ENCODE measurements around the gene CHST11.
A peak's percentile ranks its signal among the peaks of the same experiment; 100 is the strongest.

CHST11 gene

DNA sequence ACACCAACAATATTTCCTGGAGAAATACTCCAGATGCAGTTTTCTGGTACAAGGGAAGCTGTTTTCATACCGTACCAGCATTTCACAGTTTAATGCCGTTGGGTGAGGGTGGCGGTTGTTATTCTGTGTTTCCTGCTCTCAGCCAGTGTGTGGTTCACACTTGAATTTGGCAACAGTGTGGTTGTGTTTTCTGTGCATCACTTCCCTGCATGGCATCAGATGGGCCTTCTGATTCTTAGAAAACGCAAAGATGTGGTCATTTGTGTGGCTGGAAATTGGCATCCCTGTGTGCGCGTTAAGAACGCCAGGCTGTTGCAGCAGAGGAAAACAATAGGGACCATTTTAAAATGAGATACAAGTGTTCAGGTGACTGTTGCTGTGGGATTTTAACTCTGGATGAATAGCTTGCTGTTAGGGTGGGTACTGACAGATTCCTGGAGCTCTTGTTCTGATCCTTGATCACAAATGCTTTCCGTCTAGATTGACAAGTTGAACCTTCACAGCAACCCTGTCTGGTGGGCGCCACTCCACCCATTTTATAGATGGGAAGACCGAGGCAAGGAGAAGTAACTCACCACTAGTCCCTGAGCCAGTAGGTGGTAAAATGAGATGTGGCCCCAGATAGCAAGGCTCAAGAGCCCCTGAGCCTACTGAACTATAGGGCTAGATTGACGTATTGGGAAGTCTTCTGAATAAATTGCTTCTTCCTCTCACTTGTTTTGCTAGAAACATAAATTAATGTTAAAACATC lies 231.2 kb downstream of the CHST11 start:
- no peak for DNase-seq

DNA sequence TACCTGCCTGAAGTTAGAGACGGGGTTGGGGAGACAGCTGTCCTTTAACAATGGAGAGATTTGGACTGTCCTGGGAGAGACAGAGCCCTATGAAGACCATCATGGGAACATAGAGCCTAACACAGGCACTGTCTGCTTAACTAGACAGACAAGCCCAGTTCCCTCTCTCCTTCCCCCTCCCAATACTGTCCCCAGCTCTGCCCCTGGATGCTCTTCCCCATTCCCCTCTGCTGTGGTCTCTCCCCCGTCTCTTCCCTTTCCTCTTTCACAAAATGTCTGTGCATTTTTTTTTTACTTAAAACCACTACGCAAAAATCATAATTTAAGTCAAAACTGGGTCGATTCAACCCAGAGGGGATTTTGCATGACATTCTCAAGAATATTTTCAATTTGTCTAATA lies 232.9 kb downstream of the CHST11 start:
- no peak for DNase-seq

DNA sequence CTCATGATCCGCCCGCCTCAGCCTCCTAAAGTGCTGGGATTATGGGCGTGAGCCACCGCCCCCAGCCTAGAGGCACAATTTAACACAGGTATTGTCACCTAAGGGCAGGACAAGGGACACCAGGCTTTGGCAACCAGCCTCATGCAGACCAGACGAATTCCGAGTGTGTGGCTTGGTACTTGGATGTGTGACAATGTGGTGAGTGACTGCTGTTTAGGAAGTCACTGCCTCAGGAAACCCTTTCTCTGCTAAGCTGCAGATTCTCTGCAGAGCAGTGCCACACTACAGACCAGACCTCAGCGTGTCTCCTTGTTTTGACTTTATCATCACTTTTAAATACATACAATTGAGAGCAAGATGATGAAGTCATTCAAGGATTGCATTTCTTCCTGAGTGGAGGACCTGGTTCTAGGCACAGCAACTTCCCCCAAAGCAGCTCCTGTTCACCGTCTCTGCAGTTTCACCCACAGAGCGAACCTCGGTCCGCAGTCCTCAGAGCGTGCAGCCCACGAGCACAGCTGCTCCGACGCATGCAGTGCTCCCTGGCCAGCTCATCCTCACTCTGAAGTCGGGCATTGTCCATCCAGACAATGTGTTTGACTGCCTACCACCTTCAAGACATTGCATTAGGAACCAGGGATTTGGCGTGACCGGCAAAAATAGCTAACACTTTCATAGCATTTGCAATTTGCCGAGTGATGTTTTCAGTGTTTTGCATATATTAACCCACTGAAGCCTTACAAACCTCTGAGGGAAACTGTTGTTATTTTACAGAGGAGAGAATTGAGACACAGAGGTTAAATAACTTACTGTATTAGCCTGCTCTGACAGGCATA lies 235.2 kb downstream of the CHST11 start:
- DNase-seq = no peak

DNA sequence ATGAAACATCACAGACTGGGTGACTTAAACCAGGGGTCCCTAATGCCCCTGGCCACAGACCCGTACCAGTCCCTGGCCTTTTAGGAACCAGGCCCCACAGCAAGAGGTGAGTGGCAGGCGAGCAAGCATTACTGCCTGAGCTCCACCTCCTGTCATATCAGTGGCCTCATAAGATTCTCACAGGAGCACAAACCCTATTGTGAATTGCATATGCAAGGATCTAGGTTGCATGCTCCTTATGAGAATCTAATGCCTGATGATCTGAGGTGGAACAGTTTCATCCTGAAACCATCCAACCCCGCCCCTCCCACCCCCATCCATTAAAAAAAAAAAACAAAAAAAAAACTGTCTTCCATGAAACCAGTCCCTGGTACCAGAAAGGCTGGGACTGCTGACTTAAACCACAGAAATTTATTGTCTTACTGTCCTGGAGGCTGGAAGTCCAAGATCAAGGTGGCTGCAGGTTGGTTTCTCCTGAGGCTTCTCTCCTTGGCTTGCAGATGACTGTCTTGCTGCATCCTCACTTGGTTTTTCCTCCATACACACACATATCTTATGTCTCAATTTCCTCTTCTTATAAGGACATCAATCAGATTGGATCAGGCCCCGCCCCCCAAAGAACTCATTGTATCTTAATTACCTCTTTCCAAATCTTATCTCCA lies 235.9 kb downstream of the CHST11 start:
- no peak for DNase-seq

DNA sequence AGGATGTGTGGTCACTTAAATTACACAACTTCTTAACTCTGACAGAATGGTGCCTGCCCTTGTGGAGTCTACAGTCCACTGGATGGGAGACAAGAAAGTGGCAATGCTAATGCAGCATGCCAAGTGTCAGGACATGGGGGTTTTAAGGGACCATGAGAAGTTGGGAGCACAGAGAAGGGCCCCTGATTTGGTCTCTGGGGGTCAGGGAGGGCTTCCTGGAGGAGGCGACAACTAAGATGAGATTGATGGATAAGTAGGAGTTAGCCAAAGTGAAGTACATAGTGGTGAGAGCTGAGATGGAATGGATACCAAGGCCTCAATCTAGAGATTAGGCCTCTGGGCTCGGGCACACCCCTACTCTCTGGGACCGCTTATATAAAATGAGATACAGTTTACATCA lies 236.7 kb downstream of the CHST11 start:
- DNase-seq = no peak

DNA sequence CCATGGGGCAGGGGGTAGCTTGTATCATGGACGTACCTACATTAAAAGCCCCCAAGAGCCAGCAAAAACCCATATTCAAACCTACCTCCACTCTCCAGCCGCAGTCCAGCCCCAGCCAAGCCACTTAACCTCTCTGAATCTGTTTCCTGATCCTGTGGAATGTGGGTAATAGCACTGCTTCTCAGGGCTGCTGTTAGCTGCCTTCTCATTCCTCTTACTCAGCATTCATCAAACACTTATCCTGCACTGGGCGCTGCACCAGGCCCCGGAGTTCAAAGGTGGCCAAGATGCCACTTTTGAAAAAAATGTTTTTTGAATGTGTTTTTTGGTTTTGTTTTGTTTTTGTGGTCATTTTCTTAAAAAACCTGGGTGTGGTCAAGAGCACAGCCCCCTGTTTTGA lies 237.4 kb downstream of the CHST11 start:
- DNase-seq = no peak

DNA sequence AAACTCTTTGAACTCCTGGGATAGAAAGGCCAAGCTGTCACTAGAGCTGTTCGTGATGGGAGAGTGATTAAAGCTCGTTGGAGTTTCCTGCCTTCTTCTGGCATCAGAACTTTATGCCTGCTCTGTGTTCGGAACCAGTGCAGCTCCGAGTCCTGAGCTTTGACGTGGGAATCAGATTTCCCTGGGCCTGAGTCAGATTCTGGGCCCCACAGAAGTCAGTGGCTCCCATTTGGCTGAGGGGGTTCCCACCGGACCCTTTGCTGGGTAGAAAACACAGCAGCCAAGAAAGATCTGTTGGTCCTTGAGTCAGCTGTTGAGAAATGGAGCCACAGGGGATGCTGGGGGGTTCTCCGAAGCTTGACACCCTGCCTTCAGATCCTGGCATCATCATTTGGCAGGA lies 238.0 kb downstream of the CHST11 start:
- no peak for DNase-seq

DNA sequence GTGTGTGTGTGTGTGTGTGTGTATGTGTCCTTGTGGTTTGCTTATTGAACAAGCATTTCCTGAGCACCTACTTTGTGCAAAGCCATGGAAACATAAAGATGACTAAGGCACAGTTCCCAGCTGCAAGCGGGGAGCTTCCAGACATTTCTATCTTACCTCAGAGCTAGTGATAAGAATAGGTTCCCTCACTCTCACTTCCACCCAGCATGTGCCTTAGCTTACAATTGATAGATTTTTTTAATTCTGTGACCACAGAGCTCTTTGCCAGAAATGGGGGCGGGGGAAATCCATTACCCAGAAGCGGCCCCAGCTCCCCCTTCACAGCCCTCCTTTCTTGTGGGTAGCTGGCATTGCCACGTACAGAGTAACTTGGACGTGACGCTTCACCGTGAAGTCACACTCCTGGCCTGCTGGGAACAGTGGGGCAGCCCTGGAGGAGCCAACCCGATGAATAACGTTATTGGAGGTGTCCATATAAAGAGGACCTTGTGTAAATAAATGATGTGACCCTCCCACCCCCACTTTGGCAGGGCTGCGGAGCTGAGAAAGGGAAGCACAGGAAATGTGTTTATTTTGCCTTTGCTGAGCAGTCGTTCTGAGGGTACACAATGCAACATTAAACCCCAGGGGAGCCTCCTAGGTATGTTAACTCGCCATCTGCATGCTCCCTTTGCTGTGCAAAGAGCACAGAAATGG lies 238.9 kb downstream of the CHST11 start:
- peak; percentile 82 for DNase-seq

DNA sequence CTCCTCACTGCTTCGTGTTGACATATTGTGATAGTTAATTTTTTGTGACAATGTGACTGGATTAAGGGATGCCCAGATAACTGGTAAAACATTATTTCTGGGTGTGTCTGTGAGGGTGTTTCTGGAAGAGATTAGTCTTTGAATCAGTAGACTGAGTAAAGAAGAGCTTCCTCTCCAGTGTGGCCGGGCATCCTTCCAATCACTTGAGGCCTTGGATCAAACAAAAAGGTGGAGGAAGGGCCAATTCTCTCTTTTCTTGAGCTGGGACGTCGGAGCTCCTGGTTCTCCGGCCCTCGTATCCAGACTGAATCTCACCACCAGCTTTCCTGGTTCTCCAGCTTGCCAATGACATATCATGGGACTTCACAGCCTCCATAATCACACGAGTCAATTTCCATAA lies 240.4 kb downstream of the CHST11 start:
- no peak for DNase-seq

DNA sequence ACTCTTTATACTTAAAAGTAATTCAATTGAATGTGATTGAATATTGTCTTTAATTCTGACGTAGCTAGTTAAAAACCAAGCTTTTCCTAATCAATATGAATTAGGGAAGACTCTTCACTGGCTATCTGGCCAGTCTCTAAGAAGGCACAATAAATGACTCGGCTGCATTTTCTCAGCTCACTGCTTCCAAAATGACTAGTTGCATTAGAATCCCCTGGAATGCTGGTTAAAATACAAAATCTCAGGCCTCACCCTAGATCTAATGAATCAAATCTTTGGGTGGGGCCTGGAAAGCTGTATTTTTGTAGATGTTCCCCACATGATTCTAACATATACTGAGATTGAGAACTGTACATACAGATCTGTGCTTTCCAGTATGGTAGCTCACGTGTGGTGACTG lies 242.1 kb downstream of the CHST11 start:
- DNase-seq = no peak

DNA sequence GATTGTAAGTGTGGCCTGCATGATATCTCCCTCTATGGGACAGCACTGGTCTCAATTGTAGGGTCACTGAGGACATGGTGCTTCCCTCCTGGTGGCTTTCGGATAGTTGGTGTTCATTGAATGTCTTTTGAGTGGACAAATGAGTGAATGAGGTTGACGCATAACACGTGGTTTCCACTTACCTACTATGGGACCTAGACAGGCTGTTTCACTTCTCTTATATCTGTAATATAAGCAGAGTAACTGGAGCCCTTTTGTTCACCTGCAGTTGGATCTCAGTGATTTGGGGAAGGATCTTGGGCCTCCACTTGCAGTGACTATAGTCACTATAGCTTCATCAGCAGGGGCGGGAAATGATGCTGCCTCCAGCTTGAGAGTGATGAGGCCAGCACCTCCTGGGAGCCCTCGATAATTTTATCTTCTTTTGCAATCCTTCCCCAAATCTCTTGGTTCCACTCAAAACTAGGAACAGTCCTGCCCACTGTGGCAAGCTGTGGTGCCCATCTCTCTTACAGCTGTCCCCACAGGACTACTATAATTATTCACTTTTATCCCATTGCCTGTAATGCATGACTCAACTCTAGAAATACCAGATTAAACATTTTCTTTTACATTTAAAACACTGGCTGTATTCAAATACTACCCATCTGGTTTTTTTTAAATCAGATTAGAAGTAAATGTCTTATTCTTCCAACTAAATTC lies 242.9 kb downstream of the CHST11 start:
- DNase-seq = no peak

DNA sequence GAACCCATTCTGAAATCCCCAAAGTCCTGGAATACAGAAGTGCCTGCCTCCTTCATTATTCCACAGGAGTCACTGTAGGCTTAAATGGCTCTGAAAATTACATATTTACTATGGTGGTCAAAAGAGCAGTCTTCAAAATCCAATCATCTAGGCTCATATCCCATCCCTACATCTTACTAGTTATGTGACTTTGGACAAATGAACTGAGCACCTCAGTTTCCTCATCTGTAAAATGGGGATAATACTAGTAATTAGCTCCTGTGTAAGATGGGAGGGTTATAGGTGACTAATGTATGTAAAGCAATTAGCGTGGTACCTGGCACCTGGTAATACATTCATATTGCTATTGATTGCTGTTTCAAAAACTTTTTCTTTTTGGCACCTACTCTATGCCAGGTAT lies 243.6 kb downstream of the CHST11 start:
- no peak for DNase-seq

DNA sequence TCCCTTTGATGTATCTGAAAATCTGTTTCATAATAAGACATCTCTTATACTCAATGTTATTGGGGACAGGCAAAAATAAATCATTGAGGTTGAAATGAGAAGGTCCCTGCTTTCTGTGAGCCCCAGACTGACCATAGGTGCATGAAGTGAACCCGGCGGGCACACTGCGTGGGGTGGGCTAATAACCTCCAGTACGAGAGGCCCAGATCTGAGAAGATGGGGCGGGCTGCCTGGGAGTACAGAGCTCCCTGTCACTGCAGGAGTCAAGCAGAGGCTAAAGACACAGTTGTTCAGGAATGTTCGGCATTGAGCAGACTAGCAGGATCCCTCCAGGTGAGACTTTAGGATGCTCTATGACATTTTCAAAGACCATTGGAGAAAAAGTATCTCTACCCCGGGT lies 244.6 kb downstream of the CHST11 start:
- no peak for DNase-seq

DNA sequence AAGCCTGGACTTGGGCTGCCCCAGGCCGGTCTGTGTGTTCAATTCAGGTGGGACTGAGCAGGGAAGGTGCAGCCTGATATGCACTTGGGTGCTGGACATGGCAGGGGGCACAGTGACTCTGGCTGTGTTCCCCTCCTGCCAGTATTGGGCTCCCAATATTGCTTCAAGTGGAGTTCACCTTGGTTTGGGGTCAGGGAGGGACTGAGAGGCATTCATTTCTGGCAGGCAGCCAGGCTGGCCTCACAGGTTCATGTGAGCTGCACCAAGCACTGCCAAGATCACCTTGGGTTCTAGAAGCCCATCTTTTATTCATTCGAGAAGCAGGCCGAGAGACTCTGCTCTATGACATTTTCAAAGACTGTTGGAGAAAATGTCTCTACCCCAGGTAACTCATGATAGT lies 245.0 kb downstream of the CHST11 start:
- no peak for DNase-seq

DNA sequence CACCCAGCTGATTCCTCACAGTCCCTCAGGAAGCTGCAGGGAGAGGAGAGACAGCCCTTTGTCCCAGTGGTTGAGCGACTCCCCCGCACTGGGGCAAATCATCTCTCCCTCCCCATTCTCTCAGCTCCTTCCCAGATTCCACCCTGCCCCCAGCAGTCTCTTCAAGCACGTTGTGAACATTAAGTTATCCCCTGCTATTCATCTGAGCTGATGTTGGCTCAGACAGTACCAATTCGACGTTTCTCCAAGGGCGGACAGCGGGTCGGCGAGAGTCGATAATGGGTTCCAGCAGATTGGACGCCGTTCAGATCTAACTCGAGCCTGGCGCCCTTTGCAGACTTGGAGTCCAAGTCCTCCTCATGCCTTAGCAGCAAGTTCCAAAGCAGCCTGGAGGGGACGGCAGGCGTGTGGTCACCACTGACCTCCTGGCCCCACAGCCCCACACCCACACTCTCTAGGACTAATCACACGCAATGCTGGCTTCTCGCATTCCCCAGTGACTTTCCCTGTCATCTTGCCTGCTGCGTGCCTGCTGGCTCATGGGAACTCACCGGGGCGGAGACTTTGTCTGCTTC lies 245.9 kb downstream of the CHST11 start:
- DNase-seq = no peak

DNA sequence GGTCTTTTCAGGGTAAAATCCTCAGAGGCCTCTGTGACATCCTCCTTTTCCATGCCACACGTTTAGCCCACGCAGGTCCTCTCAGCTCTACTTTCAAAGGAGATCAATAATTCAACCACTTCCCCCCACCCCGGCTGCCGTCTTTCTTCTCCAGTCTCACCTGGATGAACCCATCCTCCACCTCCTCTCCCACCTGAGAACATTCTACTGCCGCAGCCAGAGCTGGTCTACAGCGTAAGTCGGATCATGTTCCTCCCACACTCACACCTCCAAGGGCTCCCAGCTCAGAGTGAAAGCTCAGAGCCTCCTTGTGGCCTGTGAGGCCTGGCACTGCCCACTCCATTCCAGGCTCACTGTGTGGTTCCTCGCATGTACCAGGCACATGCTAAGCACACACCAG lies 246.6 kb downstream of the CHST11 start:
- DNase-seq = no peak

DNA sequence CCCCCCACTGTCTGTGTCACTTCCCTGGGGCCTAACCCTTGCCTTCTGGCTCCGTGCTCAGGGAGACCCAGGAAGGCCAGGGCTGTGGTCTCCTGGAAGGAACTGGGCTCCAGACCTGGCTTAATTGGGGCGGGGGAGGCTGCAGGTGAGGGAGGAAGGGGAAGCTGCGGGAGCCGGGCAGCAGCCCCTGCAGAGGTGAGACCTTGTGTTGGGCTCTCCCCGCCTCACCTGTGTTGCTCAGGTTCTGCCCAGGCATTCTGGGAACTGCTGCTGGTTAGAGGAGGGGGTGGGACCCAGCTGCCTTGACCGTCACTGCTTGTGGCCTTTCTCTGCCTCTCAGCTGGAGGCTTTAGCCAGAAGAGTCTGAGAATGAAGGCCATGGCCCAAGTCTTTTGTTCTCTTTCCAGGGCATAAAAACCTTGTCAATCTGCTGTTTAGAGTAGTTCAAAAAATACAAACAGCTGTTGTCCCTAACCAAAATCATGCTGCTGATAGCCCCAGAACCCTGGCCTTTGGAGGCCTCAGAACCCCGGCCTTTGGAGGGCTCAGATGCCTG lies 247.6 kb downstream of the CHST11 start:
- no peak for DNase-seq

DNA sequence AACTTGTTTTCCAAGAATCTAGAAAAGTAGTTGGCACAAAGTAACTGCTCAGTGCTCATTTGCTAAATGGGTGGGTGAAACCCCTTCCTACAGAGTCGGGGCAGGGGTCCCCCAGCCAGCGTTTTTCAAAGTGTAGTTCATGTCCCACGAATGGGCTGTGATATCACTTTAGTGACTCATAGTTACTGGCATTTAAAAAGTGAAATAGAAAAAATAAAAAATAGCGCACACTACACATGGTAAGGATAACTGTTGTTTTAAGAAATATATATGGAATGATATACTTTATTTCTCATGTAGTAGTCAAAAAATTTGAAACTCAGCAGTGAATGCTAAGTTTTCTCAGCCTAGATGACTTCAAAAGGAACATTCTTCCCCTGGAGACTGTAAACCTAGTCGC lies 250.4 kb downstream of the CHST11 start:
- DNase-seq = no peak

DNA sequence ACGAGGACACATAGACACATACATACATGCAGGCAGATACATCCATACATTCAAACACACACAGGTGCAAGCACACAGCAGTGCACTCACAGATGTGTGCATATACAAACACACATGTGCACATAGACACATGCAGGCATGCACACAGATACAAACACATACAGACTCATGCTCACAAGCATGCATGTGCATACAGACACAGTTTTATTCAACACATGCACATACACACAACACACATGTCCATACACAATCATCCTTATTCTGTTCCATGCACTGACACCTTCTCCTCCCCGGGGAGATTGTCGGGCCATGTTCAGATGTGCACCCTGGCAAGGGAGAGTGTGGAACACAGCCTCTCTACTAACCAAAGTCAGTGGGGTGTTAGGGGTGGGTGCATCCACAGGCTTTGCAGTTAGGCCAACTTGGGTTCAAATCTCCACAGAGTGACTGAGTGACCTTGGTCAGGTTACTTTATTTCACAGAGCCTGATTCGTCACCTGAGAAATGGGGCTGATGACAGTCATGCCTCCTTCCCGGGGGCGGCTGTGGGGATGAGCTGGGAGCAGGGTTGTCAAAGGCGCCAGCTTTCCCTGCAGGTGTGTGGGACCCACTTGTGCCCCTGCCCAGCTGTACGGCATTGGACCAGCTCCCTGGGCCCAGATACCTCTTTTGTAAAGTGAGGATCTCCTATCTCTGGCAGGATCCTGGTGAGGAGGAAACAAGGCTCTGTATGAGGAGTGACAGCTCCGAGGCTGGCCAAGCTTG lies 251.2 kb downstream of the CHST11 start:
- DNase-seq = no peak

DNA sequence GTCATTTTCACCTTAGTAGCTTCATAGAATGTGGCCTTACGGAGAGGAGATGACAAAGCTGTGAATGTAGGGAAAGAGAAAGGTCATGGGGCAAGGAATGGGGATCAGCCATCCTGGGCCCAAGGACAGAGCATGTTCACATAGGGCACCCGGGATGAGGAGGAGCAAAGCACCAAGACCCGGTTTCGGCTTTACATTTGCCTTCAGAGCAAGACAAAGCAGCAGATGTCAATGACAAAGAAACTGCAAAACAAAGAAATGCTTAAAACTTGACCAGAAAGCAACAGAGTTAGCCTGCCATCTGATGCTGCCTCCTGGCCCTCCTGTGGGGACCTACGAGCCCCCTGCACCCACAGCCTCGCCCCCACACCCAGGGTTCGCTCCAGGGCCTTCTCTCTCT lies 252.1 kb downstream of the CHST11 start:
- DNase-seq = no peak
